ENCODE results near the gene ERC1.
"Not testable (repeated sequence)": the region's sequence is repeated elsewhere in the genome, so short reads cannot be mapped to it uniquely, and the experiment has no call there.

ERC1 gene

GRCh38 chr12:1115484-1116231 lies 124.6 kb downstream of the ERC1 start:
- in situ Hi-C loops (cut with MboI; ENCODE audit: low sequenced_read_pairs) = loop anchor here (10.0 to 25.0 kb wide), 2 partner anchors 459 to 822 kb away; no protein-coding TSS in a partner anchor

DNA sequence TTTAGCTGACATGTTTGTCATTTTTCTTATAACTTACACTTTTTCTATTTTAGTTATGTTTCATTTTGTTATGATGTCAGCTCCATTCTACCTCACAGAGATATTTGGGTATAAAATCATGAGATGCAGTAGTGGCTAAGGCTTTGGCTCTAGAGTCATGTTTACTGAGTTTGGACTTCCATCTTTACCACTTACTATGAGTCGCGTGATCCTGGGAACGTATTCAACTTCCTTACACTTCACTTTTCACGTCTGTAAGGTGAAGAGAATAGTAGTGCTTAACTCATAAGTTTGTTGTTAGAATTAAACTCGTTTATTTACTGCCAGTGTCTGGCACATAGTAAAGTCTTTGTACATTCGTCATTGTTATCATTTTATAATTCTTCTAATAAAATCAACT lies 126.3 kb downstream of the ERC1 start:
- in situ Hi-C loops (cut with MboI; ENCODE audit: low sequenced_read_pairs) = loop anchor here (10.0 to 25.0 kb wide), 2 partner anchors 457 to 820 kb away; no protein-coding TSS in a partner anchor

DNA sequence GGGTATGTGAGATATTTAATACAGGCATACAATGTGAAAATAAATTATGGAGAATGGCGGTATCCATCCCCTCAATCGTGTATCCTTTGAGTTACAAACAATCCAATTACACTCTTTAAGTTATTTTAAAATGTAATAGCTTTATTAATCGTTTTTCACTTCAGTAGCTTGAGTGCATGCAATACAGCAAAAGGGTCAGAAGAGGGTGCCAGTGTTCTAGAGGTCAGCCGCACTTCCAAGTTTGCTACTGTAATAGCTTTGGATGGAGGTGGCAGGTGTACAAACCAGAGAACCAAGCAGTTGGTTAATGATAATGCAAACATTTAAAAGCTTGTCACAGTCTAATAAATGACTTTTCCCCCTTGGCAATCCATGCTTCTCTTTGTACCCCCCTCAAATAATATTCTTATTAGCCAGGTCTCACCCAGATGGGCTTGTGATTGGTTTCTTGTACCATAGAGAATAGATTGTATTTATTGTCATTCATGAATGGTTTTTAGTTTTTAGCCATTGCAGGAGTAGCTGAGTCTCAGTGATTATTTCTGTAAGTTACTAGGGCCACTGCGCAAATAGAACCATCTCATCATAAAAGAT lies 127.0 kb downstream of the ERC1 start:
- in situ Hi-C loops (cut with MboI; ENCODE audit: low sequenced_read_pairs) = loop anchor here (10.0 to 25.0 kb wide), 2 partner anchors 457 to 819 kb away; no protein-coding TSS in a partner anchor

- in situ Hi-C loops (cut with MboI; ENCODE audit: low sequenced_read_pairs) = loop anchor here (25.0 kb wide), 1 partner anchor 815 kb away; no protein-coding TSS in a partner anchor
These were observed 131.8 kb downstream of the ERC1 start for GRCh38 chr12:1122786-1123185.

DNA sequence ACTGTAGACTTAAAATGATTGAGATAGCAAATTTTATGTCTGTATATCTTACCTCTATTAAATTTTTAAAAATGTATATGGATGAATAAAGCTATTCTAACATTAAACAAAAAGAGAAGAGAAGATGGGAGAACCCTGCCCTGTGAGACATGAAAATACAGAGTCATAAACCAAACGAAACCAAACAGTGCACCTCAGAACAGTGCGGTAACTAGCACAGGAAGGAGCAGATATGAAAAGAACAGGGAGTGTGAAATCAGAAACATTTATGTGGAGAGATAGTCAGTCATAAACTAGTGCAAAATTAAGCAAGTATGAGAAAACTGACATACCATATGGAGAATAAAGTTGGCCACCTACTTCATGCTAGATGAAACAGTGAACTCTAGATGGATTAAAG lies 135.1 kb downstream of the ERC1 start:
- in situ Hi-C loops (cut with MboI; ENCODE audit: low sequenced_read_pairs) = no loop called here

DNA sequence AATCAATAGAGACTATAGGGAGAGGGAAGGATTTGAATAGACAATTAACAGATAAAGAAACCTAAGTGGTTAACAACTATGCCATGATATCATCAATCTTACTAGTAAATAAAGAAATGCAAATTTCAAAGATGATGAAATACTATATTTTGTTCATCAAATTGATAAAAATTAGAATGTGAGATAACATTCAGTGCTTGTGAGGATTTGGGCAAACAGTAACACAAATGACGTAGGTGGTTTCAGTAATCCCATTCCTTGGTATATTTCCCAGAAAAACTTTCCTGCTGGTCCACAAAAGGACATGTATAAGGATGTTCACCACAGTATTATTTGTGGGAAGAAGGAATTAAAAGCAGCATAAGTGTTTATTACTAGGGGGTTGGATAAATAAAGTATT lies 136.0 kb downstream of the ERC1 start:
- in situ Hi-C loops (cut with MboI; ENCODE audit: low sequenced_read_pairs) = no loop called here

DNA sequence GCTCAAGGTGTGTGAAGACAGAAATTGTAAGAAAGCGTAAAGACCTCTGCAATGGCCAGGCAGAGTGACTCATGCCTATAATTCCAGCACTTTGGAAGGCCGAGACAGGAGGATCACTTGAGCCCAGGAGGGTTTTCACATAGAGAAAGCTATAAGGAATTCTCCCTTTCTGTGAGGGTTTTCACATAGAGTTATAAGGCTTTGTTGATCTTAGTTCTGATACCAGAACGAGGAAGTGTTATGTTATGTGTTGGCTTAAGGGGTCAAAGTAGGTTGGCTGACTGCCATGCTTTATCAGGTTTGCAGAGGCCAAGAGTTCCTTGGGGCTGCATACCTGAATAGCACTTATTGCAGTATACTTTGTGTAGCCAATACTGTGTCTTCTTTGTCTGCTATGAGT lies 139.1 kb downstream of the ERC1 start:
- in situ Hi-C loops (cut with MboI; ENCODE audit: low sequenced_read_pairs) = no loop called here

DNA sequence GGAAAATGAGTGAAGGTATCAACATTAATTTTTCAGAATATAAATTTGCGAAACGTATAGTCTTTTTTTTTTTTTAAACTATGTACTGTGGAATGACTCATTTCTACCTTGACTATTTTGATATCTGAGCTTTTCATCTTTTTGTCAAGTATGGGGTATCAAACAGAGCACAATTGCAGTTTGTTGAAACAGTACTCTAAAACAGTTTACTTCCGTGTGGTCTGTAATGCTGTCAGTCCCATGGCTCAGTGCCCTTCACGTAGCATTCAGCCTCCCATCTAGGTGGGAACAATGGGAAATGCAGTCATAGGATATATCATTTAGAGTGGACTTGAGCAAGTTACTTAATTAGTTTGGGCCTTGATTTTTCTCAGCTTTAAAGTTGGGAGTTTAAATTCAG lies 139.5 kb downstream of the ERC1 start:
- in situ Hi-C loops (cut with MboI; ENCODE audit: low sequenced_read_pairs) = no loop called here

DNA sequence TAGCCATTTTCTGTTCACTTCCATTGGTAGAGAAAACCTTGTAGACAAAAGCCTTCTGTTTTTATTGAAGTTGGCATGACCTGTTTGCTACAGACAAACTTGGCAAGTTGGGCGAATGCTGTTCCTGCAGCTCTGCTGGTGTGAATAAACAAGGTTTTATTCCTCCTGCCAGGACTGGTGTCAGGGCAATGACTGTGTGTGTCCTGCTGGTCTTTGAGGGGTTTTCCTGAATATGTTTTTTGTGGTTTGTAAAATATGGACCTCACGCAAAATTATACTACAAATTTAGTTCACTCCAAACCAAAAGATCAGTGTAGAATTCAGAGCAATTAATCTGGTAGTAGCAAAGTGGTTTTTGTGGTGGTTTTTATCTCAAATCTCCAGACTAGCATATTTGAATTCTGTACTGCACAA lies 140.8 kb downstream of the ERC1 start:
- in situ Hi-C loops (cut with MboI; ENCODE audit: low sequenced_read_pairs) = no loop called here

DNA sequence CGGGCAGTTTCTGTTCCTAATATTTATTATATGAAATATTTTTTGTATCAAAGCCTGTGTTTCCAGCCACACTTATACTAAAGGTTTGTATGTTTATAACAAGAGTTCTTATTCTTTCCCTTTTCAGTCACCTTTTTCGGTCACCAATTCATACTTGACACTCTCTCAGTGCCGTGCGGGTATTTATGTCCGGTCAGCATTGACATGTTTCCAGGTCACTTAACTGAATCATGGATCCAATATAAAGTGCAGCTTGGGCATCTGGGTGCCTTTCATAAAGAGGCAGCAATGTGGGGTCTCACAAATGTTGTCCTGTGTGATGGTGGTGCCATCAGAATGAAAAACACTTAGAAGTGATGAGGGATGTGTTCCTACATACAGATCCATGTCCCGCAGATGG lies 141.3 kb downstream of the ERC1 start:
- in situ Hi-C loops (cut with MboI; ENCODE audit: low sequenced_read_pairs) = no loop called here

DNA sequence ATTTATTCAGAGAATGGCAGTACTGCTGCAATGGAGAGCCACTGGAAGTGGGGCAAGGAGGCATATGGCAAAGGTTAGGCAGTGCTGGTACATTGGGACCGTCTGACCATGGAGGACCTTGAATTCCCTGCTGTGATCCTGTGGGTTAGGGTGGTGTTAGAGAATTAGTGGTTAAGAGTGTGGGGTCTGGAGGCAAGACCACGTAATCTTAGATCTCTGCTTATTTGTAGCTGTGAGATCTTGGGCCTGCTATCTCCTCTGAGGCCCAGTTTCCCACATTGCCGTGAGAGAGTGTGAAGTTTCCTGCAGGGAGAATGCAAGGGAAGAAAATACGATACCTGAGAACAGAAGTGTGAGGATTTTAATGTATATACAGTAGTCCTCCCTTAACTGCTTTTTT lies 147.7 kb downstream of the ERC1 start:
- in situ Hi-C loops (cut with MboI; ENCODE audit: low sequenced_read_pairs) = no loop called here

GRCh38 chr12:1146758-1147157 lies 155.7 kb downstream of the ERC1 start:
- in situ Hi-C loops (cut with MboI; ENCODE audit: low sequenced_read_pairs) = not testable (repeated sequence)

- in situ Hi-C loops (cut with MboI; ENCODE audit: low sequenced_read_pairs) = no loop called here
These were observed 156.8 kb downstream of the ERC1 start for GRCh38 chr12:1147821-1148220.

GRCh38 chr12:1157046-1157445 lies 166.0 kb downstream of the ERC1 start:
- in situ Hi-C loops (cut with MboI; ENCODE audit: low sequenced_read_pairs) = no loop called here

- in situ Hi-C loops (cut with MboI; ENCODE audit: low sequenced_read_pairs) = no loop called here
These were observed 170.2 kb downstream of the ERC1 start for GRCh38 chr12:1161197-1161596.

GRCh38 chr12:1162081-1162760 lies 171.2 kb downstream of the ERC1 start:
- in situ Hi-C loops (cut with MboI; ENCODE audit: low sequenced_read_pairs) = no loop called here

DNA sequence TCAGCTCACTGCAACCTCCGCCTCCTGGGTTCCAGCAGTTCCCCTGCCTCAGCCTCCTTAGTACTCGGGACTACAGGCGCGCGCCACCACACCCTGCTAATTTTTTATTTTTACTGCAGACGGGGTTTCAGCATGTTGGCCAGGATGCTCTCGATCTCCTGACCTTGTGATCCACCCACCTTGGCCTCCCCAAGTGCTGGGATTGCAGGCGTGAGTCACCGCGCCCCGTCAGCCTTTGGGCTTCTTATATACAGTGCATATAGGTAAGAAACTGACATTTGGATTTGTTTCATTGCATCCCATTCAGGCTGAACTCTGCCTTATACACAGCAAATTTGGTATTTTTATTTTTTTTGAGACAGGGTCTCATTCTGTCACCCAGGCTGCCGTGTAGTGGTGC lies 176.8 kb downstream of the ERC1 start:
- in situ Hi-C loops (cut with MboI; ENCODE audit: low sequenced_read_pairs) = no loop called here

GRCh38 chr12:1170411-1170810 lies 179.4 kb downstream of the ERC1 start:
- in situ Hi-C loops (cut with MboI; ENCODE audit: low sequenced_read_pairs) = no loop called here

GRCh38 chr12:1171657-1172408 lies 180.8 kb downstream of the ERC1 start:
- in situ Hi-C loops (cut with MboI; ENCODE audit: low sequenced_read_pairs) = no loop called here

- in situ Hi-C loops (cut with MboI; ENCODE audit: low sequenced_read_pairs) = no loop called here
These were observed 183.0 kb downstream of the ERC1 start for GRCh38 chr12:1173781-1174617.
